GM12801 (cell line): ENCODE measurements around the gene HPS5.

Experiments
- TF ChIP-seq, protein P1 (sequence below): IDR thresholded peaks from one replicate; pipeline ENCODE4 v1.5.1; 2011; ENCODE audit warnings: control low read depth; ENCODE audit not compliant: insufficient read length; ENCODE audit errors: extremely low read depth

HPS5 gene

GRCh38 chr11:18317551-18317950 is 4.4 kb downstream of the HPS5 start:
- TF ChIP-seq, protein P1, sequence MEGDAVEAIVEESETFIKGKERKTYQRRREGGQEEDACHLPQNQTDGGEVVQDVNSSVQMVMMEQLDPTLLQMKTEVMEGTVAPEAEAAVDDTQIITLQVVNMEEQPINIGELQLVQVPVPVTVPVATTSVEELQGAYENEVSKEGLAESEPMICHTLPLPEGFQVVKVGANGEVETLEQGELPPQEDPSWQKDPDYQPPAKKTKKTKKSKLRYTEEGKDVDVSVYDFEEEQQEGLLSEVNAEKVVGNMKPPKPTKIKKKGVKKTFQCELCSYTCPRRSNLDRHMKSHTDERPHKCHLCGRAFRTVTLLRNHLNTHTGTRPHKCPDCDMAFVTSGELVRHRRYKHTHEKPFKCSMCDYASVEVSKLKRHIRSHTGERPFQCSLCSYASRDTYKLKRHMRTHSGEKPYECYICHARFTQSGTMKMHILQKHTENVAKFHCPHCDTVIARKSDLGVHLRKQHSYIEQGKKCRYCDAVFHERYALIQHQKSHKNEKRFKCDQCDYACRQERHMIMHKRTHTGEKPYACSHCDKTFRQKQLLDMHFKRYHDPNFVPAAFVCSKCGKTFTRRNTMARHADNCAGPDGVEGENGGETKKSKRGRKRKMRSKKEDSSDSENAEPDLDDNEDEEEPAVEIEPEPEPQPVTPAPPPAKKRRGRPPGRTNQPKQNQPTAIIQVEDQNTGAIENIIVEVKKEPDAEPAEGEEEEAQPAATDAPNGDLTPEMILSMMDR, result no peak

GRCh38 chr11:18315893-18316292 is 6.0 kb downstream of the HPS5 start:
- TF ChIP-seq, protein P1, result no peak

GRCh38 chr11:18314784-18315523 is 7.0 kb downstream of the HPS5 start:
- TF ChIP-seq, protein P1, result no peak

DNA sequence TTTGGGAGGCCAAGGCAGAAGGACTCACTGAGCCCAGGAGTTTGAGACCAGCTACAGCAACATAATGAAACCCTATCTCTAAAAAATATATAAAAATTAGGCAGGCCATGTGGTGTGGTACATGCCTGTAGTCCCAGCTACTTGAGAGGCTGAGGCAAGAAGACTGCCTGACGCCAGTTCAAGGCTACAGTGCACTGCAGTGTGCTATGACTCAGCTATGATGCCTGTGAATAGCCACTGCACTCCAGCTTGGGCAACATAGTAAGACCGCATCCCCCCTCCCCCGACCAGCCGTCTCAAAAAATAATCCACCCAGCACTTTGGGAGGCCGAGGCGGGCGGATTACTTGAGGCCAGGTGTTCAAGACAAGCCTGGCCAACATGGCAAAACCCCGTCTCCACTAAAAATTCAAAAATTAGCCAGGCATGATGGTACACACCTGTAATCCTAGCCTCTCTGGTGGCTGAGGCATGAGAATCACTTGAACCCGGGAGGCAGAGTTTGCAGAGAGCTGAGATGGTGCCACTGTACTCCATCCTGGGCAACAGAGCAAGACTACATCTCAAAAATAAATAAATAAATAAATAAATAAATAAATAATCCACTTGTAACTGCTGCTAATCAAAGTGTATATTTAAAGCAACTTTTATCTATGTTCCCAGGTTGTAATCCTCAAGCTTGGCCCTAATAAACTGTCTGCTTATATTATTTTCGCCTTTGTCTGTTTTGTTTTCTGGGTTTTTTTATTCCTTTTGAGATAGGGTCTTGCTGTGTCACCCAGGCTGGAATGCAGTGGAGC is 7.8 kb downstream of the HPS5 start:
- TF ChIP-seq, protein P1, result no peak

DNA sequence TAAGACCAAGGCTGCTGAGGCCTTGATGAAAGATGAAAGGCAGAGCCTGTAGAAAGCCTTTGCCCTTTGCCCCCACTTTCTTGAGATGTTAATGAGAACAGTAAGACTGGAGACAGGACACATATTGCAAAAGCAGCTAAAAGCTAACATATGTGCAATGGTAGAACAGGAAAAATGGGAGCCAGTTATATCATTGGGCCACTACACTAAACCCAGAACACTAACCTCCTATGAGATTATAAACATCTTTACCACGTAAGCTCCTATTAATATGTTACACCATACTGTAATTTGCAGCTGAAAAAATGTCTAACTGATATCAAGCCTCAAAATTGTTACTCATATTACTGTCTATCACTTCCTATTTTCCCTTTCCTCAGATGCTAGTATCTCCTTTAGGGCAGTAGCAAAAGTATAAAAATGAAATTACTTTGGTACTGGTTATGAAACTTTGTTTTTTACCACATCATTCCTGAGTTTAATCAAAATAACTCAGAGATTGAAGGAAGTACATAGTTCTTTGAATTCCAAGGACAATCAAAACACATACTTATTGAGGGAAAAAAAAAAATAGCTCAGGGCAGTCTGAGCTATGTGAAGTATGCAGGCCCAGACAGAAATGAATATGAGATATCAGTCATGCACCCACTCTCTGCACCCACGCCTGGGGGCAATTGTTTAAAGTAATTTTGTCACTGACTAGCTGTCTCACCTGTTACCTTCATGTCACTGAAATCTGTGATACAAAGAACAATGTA is 9.1 kb downstream of the HPS5 start:
- TF ChIP-seq, protein P1, result no peak

DNA sequence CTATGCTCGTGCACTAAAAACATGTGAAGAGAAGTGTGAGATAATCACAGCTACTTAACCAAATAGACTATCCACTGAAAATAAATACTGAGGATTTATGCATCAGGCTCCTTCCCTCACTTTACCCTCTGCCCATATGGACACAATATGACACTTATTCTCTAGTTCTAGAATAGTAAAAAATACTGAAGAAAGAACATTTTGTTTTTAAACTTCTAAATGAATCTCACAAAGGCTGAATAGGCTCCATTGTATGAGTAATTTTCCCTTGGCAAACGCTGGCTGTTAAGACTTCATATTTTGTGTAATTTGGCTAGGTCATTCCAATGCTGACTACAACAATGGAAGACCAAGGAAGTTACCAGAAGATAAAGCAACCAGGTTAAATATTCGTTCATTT is 9.9 kb downstream of the HPS5 start:
- TF ChIP-seq, protein P1, result no peak

DNA sequence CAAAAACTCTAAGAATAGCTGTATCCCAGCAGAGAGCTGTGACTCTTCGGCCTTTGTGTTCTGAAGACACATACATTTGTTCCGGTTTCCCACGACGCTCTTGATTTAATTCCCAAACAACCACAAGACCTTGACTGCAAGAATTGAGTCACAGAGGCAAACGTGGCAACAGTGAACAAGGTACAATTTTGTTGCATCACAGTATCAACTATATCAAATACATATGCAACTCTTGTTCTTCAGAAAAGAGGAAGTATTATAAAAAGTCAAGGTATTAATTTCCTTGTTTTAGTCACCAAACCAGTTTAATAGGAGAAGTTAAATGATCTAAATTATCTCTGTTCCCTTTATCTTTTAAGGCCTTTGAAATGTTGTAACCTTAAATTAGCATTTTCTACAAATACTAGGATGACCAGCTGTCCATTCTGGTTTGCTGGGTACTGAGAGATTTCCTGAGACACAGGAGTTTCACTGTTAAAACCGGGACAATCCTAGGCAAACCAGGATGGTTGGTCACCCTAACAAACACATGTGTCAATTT is 11.1 kb downstream of the HPS5 start:
- TF ChIP-seq, protein P1, result no peak
